ENCODE results near the gene OR1N2.
"Not testable (repeated sequence)": the region's sequence is repeated elsewhere in the genome, so short reads cannot be mapped to it uniquely, and the experiment has no call there.

Gene OR1N2

GRCh38 chr9:122552812-122553211 lies at the start of gene OR1N2:
OR1N2 (plus strand) TSS chr9:122553112; CDS start chr9:122553212, 100 bp downstream.
- no peak for DNase-seq

GRCh38 chr9:122506964-122507363 lies 45.9 kb upstream of the OR1N2 start:
- no peak for DNase-seq

- DNase-seq, result no peak
These were observed 42.4 kb upstream of the OR1N2 start, which contains the start of gene OR1J2 for GRCh38 chr9:122510502-122510901. OR1J2 (plus strand) TSS chr9:122510802; CDS start chr9:122510802, 0 bp downstream.

- DNase-seq, result no peak
These were observed 34.7 kb upstream of the OR1N2 start for GRCh38 chr9:122518226-122518625.

- DNase-seq, result no peak
These were observed 34.1 kb upstream of the OR1N2 start, which contains the start of gene OR1J4 for GRCh38 chr9:122518841-122519240. OR1J4 (plus strand) TSS chr9:122519141; CDS start chr9:122519141, 0 bp downstream.

- no peak for DNase-seq
These were observed 33.5 kb upstream of the OR1N2 start for GRCh38 chr9:122519376-122519775.

DNA sequence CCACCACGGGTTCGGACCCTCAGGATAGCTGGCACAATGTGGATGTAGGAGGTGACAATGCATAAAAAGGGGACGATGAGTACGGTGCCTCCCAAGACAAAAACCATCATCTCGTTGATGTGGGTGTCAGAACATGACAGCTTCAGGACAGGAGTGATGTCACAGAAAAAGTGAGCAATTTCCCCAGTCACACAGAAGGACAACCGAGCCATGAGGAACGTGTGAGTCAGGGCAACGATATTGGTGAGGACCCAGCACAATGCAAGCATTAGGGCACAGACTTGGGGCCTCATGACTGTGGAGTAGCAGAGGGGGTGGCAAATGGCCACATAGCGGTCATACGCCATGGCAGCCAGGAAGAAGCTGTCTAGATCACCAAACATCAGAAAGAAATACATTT lies 26.3 kb upstream of the OR1N2 start:
- DNase-seq, result no peak

DNA sequence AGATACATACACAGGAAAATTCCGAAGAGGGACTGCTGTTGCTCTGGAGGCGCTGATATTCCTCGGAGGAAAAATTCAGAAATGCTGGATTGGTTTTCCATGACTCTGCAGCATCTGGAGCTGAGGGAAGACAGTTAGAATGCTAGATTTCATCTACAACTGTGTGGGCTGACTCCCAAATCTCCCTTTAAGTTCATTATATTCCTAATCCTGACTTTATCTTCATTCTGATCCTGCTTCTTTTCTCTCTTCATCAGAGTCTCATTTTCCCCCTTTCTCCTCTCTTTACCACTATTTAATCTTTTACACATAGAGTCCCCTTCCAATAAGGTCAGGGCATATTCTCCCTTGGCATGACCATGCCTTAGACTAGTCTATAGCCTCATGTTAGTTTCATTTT lies 25.7 kb upstream of the OR1N2 start, which contains the start of gene OR1N1:
Gene OR1N1 (minus strand): TSS at position 101 of the 400 bp plus-strand sequence. CDS start 0 bp downstream, at position 101.
- DNase-seq, result no peak

DNA sequence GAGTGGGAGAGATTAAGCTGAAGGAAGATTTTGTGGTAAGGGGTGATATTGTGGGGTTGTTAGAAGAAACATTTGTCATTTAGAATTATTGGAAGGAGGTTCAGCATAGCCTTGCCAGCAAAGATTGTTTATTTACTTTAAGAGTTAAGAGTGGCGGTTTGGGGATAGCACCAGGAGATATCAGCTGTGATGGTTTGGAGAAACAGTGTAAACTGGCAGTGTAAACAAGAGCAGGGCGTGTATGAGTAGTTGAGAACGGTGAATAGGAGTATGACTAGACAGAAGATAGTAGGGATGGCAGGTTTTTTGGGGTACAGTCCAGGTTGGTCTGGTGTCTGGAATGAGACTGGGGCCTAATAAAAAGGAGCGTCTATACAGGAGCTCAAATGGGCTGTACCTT lies 21.8 kb upstream of the OR1N2 start:
- not testable (repeated sequence) for DNase-seq

- no peak for DNase-seq
These were observed 16.8 kb upstream of the OR1N2 start for GRCh38 chr9:122536134-122536533.

DNA sequence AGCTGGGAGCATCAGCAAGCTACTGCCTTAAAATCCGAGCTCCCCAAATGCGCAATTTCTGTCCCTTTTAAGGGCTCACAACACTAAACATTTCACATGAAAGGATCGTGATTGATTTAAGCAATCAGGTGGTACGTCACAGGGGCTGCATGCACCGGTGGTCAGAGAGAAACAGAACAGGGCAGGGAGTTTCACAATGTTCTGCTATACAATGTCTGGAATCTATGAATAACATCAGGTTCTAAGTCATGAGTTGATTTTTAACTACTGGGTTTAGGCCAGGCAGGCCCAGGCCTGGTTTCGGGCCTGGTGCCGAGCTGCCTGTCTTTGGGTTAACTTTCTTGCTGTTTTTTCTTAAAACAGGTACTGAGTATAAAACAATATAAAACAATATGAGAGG lies 15.8 kb upstream of the OR1N2 start:
- DNase-seq, result not testable (repeated sequence)

GRCh38 chr9:122538757-122539156 lies 14.2 kb upstream of the OR1N2 start:
- no peak for DNase-seq

- no peak for DNase-seq
These were observed 6.7 kb upstream of the OR1N2 start for GRCh38 chr9:122546196-122546595.

DNA sequence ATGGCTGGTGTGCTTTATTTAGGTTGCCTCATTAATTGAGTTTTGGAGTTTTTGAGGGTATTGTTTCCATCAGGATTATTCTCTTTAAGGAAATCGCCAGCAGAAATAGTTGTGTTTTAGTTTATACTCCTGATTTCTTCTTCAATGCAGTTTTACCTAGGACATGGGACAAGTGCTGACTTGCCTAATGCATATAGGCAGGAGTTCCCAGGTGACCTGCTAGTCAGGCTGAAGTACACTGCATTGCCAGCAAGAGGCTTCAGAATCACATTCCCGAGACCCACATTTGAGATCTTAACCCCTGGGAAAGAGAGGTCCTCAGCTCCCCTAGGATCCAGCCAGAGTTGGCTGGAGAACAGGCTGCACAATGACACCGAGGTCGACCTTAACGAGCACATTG lies 1.5 kb upstream of the OR1N2 start:
- no peak for DNase-seq

GRCh38 chr9:122561446-122561845 lies 8.5 kb downstream of the OR1N2 start:
- no peak for DNase-seq

- DNase-seq, result no peak
These were observed 9.3 kb downstream of the OR1N2 start for GRCh38 chr9:122562134-122562760.

DNA sequence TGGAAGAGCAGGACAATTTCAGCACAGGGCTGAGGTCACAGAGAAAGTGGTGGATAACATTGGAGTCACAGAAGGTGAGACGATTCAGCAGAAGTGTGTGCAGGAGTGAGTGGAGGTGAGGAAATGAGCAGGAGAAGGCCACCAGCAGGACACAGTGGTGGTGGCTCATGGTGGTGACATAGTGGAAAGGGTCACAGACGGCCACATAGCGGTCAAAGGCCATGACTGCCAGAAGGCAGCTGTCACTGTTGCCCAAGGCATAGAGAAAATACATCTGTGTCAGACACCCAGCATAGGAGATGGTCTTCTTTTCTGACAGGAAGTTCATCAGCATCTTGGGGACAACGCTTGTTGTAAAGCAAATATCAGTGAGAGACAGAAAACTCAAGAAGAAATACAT lies 15.0 kb downstream of the OR1N2 start:
- DNase-seq, result no peak

DNA sequence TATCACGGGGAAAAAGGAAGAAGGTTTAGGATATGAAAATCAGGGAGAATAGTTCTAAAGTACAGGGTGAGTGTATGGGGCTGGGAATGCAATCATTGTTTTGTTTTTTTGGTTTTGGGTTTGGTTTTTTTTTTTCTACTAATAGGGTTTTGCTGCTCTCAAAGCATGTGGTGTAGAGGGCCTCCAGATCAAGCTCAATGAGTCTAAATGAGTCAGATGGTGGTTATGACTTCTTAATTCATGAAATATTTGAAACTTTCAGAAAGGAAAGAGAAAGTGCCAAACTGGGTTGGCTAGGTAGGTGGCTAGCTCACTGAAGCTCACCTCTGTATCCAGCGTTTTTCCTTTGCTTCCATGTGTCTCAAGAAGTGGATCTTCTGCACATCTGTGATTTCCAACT lies 19.5 kb downstream of the OR1N2 start:
- DNase-seq, result no peak

GRCh38 chr9:122579874-122580273 lies 27.0 kb downstream of the OR1N2 start:
- DNase-seq, result no peak

DNA sequence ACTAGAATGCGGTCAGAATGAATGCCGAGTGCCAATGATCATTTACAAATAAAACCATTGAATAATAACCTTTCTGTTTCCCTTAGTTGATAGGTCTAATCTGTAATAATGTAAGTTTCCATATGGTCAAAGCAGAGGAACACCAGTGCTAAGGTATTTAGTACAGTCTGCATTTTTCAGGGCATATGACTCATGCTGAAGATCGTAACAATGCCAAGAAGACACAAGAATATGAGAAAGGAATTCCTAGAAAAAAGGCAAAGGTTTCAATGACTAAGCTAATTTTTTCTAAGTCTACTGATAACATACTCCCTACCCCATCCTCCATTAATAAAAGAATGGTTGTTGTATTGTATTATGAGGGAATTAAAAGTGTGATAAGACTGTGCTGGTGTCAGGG lies 27.4 kb downstream of the OR1N2 start:
- DNase-seq, result no peak

DNA sequence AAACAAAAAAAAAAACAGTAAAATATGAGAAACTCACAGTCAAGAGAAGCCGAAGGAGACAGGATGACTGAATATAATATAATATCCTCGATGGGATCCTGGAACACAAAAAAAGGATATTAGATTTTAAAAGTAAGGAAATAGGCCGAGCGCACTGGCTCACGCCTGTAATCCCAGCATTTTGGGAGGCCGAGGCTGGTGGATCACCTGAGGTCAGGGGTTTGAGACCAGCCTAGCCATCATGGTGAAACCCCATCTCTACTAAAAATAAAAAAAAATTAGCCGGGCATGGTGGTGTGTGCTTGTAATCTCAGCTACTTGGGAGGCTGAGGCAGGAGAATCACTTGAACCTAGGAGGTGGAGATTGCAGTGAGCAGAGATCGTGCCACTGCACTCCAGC lies 30.4 kb downstream of the OR1N2 start, which contains the start of gene OR1L8:
Gene OR1L8 (minus strand): TSS at position 101 of the 400 bp plus-strand sequence. CDS start 14,907 bp downstream, outside the sequence.
- not testable (repeated sequence) for DNase-seq
